Measurements from ENCODE around the gene REP15.
"Not testable (repeated sequence)": the region's sequence is repeated elsewhere in the genome, so short reads cannot be mapped to it uniquely, and the experiment has no call there.

REP15 gene

DNA sequence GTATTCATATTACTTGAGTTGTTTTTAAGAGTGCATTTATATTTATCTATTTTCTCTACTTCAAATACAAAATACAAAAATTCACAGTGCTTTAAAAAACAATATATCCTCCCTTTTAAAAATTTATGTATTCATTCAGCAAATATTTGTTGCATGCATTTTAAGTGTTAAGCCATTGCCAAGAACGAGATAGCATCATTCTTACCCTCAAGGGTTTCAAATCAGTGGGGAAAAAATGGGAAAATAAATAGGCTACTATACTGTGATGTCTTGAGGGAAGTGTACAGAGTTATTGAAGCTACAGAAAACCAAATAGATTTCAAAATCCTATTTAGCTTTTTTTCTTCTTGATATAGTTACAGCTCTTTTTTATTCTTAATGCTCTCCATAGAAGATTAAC, 37.5 kb downstream of the REP15 start:
- H3K4me3 ChIP-seq (ENCODE audit: low read depth, low read length), result no peak overlapping the region
- no peak for DNase-seq (ENCODE audit: low read depth)
- TF ChIP-seq, protein P1, sequence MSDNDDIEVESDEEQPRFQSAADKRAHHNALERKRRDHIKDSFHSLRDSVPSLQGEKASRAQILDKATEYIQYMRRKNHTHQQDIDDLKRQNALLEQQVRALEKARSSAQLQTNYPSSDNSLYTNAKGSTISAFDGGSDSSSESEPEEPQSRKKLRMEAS (IDR thresholded peaks at IDR 0.05; ENCODE audit: low read depth, low read length), result no peak
- TF ChIP-seq, protein P2, sequence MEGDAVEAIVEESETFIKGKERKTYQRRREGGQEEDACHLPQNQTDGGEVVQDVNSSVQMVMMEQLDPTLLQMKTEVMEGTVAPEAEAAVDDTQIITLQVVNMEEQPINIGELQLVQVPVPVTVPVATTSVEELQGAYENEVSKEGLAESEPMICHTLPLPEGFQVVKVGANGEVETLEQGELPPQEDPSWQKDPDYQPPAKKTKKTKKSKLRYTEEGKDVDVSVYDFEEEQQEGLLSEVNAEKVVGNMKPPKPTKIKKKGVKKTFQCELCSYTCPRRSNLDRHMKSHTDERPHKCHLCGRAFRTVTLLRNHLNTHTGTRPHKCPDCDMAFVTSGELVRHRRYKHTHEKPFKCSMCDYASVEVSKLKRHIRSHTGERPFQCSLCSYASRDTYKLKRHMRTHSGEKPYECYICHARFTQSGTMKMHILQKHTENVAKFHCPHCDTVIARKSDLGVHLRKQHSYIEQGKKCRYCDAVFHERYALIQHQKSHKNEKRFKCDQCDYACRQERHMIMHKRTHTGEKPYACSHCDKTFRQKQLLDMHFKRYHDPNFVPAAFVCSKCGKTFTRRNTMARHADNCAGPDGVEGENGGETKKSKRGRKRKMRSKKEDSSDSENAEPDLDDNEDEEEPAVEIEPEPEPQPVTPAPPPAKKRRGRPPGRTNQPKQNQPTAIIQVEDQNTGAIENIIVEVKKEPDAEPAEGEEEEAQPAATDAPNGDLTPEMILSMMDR (IDR thresholded peaks at IDR 0.05; ENCODE audit: low read depth, low read length), result no peak
- TF ChIP-seq MYC (IDR thresholded peaks at IDR 0.05; ENCODE audit: low read depth, low read length), result no peak
- TF ChIP-seq POLR2A (IDR thresholded peaks at IDR 0.05; ENCODE audit: extremely low read depth, insufficient read length), result no peak

- not testable (repeated sequence) for H3K4me3 ChIP-seq (ENCODE audit: low read depth, low read length); DNase-seq (ENCODE audit: low read depth)
Observed at GRCh38 chr12:27734321-27734720, 38.1 kb downstream of the REP15 start.

DNA sequence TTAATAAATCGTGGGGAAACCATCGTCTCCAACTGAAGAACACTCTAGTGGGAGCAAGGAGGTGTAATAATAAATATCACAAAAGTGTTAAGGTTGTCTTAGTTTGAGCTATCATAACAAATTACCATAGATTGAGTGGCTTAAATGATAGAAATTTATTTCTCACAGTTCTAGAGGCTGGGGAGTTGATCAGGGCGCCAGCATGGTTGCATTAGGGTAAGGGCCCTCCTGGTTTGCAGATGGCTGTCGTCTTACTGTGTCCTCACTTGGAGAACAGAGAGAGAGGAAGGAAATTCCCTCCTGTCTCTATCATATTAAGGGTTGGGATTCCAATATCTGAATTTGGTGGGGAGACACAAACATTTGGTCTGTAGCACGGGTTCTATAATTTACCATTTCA, 47.4 kb downstream of the REP15 start:
- TF ChIP-seq, protein P2 (IDR thresholded peaks at IDR 0.05; ENCODE audit: low read depth, low read length), result no peak
- no peak for TF ChIP-seq POLR2A (IDR thresholded peaks at IDR 0.05; ENCODE audit: extremely low read depth, insufficient read length)
- TF ChIP-seq MYC (IDR thresholded peaks at IDR 0.05; ENCODE audit: low read depth, low read length), result no peak
- TF ChIP-seq, protein P1 (IDR thresholded peaks at IDR 0.05; ENCODE audit: low read depth, low read length), result no peak
- no peak for DNase-seq (ENCODE audit: low read depth)
- no peak overlapping the region for H3K4me3 ChIP-seq (ENCODE audit: low read depth, low read length)

DNA sequence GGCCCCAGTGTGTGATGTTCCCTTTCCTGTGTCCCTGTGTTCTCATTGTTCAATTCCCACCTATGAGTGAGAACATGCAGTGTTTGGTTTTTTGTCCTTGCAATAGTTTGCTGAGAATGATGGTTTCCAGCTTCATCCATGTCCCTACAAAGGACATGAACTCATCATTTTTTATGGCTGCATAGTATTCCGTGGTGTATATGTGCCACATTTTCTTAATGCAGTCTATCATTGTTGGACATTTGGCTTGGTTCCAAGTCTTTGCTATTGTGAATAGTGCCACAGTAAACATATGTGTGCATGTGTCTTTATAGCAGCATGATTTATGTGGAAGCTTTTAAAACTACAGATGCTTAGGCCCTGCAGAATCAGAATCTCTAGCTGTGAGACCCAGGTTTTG, 49.5 kb downstream of the REP15 start:
- DNase-seq (ENCODE audit: low read depth); H3K4me3 ChIP-seq (ENCODE audit: low read depth, low read length): not testable (repeated sequence)
